Activated CD4-positive, CD25-positive, alpha-beta regulatory T cell treated with anti-CD3 and anti-CD28 coated beads, Interleukin-2, amount 50 U/mL, for 16 hours (primary cell): ENCODE results near the gene GRID1.

Experiments used
- DNase-seq: peaks from one replicate; pipeline ENCODE4 v3.0.0-alpha.2; 2020; ENCODE audit warnings: low read depth, low spot score

The GRID1 gene

DNA sequence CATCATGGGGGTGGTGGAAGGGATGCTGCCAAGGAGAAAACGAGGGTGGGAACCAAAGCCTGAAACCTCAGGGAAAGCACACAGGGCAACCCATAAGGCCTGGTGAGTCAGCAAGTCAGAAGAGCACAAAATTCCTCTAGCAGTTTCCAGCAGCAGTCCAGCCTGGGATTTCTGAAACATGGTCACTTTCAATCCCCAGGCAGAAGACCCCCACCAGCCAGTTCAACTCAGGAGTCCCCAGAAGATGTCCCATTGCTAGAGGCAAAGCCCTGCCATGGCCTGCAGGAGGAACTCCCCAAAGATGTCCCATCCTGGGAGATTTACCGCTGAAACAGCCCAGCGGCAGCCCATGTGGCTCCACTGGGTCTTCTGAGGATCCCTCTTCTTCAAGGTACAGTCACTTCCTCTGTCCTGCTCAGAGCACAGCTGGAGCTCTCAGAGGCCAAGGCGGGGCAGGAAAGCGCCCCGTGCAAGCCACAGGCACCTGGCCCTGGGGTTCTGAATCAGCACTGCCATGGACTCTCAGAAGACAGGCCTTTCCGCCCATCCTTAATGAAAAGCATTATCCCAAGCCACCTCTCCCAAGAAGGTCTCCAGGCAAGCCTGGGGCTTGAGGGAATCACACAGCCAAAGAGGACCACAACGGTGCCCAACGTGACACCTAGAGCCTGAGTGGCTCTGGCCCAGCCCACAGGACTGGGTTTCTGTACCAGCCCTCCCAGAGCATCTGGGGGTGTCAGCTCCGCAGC, 196.9 kb downstream of the GRID1 start:
- no peak for DNase-seq

DNA sequence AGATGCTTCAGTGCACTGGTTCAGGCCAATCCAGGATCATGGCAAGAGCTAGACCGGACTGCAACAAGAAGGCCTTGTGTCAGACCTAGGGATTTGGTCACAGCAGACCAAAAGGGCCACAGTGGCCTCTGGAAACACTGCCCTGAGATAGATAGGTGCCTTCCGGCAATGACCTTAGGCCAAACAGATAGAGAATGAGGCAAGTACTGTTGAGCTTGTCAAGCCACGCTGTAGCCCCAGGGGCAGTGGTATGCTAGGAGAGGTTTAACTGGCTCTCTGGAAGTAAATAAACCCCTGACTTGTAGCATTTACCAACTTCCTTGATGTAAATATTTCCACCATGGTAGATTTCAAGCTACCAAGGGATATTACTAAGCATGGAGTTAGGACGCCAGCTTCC, 197.5 kb downstream of the GRID1 start:
- no peak for DNase-seq

DNA sequence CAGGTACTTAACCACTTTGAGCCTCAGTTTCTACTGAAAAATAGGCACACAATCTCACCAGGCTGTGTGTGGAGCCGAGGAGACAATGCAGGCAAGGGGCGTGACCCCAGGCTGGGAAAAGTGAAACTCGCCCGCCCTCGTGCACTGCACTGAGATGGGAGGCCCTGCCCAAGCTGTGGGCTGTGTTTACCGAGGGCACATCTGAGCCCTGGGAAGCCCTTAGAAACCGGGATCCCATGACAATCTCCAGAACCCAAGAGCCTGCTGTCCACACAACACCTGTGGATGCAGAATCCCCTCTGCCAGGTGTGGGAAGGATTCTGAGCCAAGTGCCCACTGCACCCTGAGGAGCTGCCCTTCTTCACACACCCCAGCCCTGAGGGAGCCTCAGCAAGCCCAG, 198.3 kb downstream of the GRID1 start:
- no peak for DNase-seq

DNA sequence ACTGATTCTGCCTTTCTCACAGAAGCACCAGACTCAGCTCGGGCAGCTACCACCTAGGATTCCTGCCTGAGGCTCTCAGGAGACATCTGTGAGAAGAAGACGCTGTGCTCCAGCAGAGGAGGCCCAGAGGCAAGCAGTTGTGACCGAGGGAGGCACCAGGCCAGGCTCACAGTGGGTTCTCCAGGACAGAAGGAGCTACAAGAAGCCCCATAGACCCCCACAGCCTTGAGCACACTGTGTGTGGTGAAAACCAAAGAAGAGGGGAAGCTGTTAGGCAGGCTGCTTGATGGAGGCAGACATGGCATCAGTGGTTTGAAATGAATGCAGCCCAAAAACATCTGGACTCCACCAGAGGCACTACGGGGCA, 198.8 kb downstream of the GRID1 start:
- no peak for DNase-seq

DNA sequence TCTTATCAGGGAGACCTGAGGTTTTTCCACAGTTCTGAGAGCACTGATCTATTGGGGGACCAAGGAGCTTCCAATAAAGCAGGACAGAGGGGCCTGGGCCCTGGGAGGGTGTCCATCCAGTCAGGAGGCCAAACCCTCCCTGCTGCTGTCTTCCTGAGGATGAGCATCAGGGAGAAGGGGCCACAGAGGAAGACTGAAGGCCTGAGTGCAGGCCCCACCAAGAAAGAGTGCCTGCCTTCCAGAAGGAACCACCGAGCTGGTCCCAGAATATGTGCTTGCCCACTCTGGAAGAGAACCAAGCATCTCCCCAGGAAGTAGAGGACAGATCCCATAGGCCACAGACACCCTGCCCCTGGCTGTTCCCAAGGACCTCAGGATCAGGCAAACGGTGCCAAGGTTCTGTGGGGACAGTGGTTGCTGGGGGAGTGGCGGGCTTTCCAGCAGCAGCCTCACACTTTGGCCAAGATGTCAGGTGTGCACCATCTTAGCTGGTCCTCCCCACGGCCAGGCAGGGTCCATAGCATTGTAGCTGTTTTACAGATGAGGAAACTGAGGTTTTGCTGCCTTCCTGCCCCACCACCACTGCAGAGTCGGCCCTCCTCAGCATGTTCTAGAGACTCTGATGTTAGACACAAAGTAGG, 199.4 kb downstream of the GRID1 start:
- DNase-seq: no peak

DNA sequence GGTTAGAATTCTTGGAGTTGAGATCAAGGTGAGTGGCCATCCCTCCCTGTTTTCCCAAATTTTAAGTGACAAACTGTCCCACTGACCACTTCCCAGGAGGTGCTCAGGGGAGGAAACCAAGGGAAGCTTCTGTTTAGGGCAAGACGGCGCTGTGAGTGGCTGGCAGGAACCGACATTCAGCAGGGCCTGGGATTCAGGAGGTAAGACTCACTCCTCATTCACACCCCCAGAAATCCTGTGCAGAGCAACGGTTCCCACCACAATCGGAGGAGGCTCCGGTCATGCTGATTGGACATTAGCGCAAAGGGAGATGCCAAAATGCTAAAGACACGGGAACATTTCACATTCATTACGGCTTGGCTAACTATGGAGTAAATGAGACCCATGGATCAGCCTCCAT, 200.9 kb downstream of the GRID1 start:
- DNase-seq: no peak

DNA sequence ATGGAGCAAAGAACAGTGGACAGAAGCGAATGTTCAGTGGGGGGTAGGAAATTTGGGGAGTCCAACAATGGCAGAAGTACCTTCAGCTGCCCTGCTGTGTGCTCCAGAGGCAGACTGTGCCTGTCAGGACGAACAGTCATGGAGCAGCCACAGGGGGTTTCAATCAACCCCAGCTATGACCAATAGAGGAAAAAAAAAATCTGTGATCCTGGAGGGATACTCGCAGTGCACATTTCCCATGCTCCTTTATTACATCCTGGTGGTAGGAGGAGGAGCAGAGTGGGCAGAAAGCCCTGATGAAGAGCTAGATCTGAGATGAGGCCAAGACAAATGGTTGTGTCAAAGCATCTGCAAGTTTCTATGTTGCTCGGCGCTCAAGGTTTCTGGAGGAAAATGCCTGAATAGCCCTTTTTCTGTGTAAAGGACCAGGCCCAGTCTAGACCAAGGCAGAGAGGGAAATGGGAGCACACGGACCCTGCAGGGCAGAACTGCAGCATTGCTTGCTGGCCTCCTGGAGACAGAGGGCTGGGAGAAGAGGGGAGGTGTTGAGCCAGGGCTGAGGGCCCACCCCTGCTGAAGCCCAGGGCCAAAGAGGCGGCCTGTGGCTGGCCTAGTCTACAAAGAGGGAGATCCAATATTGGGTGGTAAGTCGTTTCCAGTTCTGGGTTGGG, 201.5 kb downstream of the GRID1 start:
- DNase-seq: no peak

DNA sequence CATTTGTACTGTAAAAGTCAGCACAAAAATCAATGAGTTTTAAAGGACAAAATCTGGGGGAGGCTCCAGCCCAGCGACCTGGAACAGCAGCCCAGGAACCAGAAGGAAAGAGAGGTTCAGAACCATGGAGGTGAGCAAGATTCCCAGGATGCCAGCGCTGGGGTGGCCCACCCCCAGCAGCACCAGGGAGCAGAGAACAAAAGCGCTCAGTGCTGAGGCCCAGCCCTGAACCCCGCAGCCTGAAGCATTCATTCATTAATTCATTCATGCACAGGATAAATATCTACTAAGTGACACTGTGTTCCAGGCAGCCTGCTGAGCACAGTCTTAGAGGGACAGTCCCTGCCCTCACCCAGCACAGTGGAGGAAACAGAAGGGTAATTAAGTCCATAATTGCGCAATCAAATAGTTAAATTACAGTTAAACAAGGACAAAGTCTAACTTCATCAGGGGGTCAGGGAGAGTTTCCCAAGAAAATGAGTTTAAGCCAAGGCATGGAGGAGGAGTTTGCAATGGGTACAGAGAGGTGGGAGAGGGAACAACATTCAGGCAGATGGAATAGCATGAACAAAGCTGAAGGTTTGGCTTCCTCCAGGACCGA, 202.3 kb downstream of the GRID1 start:
- DNase-seq: no peak

DNA sequence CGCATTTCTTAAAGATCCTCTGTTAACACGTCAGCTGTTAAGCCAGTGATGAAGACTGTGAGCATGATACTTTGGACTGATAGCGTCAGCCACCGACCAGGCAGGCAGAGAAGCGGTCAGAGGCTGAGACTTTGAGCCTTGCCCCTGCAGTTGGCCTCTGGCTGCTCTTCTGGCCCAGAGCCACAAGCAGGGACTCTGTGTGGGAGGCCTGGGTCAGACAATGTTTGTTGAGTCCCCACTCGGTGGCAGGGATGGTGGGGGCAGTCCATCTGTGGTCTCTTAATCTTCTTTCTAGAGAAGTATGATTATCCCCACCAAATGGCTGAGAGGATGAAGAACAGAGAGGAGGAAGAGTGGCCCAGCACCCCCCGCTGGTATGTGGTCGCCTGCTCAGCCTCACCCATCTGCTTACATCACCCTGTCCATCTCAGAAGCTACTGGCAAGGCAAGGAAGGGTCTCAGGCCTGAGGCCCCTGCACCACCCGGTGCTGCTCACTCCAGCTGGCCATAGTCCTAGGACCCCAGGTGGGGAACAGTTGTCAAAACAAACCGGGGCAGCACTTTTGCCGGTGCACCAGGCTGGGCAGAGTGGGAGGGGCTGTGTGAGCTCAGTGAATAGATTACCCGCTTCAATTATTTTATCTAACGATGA, 202.9 kb downstream of the GRID1 start:
- DNase-seq: no peak

DNA sequence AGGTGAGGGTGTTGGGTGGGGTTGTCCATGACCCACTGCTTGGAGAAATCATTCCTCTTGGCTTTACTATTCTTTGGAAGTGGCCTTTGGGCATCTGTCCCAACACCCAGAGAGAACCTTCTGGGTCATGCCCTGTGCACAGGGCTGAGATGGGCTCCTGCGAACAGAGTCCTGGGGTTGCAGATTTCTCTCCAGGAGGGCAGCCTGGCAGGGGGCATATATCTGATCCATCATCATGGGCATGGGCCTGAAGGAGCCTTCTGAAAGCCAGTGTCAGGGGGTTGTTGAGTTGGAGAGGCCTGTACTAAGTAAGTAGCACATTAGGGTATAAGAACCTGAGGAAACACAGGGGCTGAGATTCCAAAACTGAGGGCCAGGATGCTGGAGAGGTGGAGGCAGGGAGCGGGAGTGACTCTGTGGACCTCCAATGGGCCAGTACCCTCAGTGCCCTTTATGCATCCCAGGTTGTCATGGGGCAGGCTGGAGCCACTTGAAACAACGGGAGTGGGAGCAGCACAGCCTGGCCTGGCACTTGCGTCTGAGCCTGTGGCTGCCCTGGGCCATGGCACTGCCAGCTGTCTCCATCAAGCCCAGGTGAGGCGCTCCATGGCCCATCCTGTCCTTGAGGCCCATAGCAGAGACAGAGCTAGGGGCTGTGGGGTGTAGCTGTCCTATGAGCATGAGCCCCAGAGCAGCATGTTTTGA, 203.7 kb downstream of the GRID1 start:
- no peak for DNase-seq

DNA sequence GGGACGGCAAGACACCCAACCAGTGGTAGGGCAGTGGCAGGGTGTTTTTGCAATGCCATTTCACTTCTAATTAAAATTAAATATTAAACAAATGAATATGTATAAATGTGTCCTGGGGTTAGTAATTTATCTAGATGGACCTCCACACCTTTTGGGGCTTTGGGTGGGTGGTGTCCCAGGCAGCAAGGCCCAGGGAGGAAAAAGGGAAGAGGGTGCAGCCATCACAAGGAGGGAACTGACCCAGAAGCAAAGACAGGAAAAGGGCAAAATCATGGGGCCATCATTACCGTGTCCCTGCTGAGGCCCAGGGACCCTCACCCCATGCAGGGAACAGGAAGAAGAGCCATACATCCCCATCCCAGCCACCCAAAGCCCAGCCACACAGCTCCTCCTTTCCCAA, 204.6 kb downstream of the GRID1 start:
- no peak for DNase-seq

DNA sequence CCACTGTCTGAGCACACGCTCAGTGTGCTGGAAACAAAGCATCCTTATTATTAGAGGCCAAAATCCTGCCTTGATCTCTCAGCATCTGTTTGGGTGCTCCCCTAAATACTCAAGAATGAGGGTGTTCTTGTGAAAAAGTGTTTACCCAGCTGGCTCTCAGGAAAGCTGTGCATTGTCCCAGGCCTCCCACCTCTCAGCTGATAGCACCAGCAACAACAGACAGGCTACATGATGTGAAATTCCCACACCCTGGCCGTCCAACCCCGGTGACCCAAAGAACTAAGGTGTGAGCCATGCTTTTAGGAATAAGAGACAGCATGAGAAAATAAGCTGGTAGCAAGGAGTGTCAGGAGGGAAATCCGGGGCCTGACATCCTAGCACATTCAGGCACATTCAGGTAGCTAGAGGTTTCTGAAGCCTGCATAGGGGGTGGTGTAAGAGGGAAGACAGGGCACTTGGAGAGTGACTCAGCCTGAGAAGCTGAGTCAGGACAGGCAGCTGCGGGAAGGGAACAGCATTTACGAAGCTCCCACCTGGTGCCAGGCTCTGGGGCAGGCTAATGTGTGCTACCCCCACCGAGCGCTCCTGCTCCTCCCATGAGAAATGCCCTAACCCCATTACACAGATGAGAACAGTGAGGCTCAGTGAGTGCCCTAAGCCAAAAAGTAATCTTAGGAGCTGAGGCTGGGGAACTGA, 205.6 kb downstream of the GRID1 start:
- DNase-seq: no peak

DNA sequence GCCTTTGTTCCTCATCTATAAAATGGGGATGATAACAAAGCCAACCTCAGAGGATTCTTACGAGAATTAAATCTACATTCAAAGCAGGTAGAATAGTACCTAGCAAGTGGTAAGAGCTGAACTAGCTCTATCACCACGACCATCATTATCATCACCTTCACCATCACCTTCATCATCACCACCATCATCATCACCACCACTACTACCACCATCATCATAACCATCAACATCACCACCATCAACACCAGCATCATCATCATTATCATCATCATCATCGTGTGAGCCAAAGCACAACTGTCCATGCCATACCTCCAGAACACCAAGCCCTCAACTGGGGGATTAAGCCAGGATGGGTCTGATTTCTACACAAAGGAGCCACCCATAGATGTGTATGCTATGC, 206.8 kb downstream of the GRID1 start:
- no peak for DNase-seq

DNA sequence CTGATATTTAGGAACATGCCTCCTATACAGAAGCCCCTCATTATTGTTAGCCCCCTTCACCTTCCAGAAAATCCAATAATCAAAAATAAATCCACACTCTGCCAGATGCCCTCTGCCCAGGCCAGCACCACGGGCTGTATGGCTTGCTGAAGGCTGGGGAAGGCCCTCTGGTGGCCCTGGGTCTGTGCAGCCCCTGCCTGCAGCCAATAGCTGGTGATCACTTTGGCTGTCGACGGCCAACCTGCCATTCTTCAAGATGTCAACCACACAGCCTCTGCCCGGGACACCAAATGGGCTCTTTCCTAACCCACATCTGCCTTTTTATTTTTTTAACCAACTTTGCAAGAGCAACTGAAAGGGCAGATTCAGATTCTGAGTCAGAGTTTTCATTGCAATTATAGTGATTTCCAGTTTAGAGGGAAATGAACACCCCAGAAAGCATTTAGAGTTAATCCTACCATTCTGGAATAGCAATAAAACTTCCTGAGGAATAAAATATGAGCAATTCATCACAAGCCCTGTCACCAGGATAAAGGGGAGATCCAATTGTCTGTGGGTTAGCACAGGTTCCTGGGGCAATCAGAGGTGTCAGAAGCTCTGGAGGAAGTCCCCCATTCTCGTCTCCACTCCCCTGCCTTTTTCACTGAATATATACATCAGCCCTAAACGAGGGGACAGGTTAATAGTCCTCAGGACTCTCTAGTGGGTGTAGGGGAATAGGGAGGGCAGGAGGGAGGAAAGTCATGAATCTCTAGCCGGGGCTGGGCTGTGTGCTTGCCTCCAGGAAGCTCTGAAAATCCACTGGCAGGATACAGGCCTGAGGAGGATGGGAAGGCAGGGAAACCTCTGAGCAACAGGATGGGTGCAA, 211.3 kb downstream of the GRID1 start:
- no peak for DNase-seq

DNA sequence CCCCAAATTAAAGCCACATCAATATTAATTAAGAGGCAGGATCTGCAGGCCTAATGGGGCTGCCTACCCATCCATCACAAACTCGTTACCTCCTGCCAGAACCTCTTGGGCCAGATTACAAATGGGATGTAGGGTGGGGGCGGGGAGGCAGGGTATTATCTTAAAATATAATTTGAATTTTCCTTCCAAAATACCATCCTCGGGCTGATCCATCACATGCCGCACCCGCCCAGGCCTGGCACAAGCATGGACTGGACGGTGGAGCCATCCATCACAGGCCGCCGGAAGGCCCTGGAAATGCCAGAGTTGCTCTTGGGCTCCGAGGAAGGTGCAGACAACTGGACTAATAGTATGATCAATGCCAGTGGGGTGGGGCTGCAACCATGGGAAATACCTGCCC, 212.8 kb downstream of the GRID1 start:
- DNase-seq: no peak

DNA sequence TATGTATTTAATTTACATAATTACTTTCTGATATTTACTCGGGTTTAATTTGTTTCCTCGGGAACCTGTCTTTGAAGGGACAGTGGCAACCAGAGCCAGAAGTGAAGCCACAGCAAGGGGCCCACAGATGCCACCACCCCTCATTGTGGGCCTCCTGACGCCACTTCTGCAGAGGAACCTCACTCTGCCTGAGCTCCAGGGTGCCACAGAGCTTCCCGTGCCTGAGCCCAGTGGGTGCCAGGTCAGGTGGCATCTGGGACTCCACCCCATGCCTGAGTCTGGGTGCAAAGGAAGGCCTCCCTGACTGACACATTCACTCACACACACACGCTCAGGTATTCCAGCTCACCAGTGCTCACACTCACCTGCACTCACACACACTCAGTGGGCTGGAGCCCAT, 213.7 kb downstream of the GRID1 start:
- no peak for DNase-seq

DNA sequence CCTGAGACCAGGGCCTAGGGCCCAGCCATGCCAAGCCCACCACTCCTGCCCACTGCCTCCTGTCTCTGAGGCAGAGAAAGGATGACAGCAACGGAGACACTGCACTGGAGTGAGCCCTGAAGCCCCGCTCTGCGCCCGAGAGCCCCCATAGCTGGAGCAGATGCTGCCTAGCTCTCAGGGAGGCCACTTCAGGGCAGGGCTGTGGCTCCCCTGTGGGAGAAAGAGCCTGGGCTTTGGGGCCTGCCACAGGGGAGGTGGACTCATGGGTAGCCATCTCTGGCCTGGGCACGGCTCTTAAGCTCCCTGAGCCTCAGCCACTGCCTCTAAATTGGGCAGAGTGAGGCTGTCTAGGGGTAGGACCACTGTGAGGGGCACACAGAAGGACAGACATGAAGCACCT, 214.2 kb downstream of the GRID1 start:
- DNase-seq: no peak

DNA sequence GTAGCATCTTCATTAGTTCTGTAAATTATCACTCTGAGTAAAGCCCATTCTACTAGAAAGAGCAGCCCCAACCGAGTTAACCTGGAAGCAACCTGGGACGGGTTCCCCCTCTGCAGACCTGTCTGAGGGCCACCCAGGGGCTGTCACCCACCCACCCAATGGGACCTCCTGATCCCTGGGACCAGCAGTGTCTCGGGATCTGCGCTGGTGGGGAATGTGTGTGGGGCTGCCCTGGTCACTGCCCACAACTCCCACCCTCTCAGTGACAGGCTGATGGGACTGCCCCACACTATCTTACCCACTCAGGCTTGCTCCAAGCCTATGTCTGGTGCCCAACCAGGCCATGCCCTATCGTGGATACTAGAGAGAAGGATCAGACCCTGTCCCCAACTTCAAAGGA, 215.0 kb downstream of the GRID1 start:
- DNase-seq: no peak

DNA sequence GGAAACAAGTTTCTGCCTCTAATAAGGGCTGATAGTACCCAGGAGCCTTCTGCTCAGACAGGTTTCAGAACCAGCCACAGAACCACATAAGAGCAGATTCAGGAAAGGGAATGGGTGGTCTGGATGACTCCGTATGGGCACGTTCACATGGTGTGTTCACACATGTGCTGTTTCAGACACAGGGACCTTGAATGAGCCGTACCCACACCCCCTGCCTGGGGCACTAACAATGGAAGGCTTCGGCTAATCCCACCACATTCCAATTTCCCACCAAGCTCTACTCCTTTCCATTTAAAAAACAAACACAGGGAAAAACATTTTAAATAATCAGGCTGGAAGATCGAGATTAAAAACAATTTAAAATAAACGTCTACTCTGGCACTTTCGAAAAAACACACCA, 217.3 kb downstream of the GRID1 start:
- no peak for DNase-seq

DNA sequence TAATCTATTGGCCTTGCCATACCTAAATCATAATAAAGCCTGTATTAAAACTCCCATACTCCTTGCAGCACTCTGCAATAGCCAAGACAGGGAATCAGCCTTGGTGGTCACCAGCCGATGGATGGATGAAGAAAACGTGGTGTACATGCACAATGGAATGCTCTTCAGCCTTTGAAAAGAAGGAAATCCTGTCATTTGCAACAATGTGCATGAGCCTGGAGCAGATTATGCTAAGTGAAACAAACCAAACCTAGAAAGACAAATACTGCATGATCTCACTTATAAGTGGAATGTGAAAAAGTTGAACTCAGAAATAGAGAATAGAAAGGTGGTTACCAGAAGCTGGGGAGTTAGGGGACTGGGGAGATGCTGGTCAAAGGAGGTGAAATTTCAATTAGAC, 218.5 kb downstream of the GRID1 start:
- DNase-seq: no peak
